KOPT-K1 (cell line): ENCODE data around the gene PSAT1.

Source experiments
- H3K27ac ChIP-seq: fragments of 200-600 bp; sonication (generic); 2 replicates; pipeline ENCODE4 v1.5.1; 2016; ENCODE audit warnings: antibody characterized with exemption, mild to moderate bottlenecking, low read depth, low read length; ENCODE audit not compliant: poor library complexity, severe bottlenecking
- H3K36me3 ChIP-seq: fragments of 200-600 bp; sonication (generic); 2 replicates; pipeline ENCODE4 v1.5.1; 2017; ENCODE audit warnings: antibody characterized with exemption, mild to moderate bottlenecking, low read length, moderate library complexity; ENCODE audit not compliant: insufficient read depth
- H3K9me3 ChIP-seq: fragments of 200-600 bp; sonication (generic); 2 replicates; pipeline ENCODE4 v1.5.1; 2017; ENCODE audit warnings: antibody characterized with exemption, low read length, mild to moderate bottlenecking; ENCODE audit not compliant: insufficient read depth, poor library complexity, severe bottlenecking

Gene PSAT1

GRCh38 chr9:78320875-78321496 lies 24.1 kb downstream of the PSAT1 start:
- H3K36me3 ChIP-seq, result peaks cover 94% of the 10 kb centered on the region
- H3K9me3 ChIP-seq, result no peaks in the 10 kb centered on the region
- H3K27ac ChIP-seq, result no peak overlapping the region

DNA sequence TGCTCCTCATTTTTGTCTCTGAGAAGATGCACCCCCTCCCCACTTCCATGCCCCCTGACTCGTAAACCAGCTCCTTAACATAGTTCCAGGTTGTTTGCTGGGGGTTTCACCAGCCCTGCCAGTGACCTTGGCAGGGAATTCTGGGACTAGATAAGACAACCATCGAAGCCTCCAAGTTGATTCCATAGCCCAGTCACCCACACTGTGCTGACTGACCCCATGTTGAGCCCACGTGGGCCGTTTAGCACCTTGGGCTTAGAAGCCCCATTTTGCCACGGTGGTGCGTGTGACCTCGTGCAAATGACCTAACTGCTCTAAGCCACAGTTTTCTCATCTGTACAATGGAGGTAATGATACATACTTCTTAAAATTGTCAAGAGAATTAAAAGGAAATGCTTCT lies 24.6 kb downstream of the PSAT1 start:
- Histone ChIP-seq H3K36me3 (peaks cover 94% of the 10 kb centered on the region), H3K9me3 (no peaks in the 10 kb centered on the region), H3K27ac (no peak overlapping the region)

DNA sequence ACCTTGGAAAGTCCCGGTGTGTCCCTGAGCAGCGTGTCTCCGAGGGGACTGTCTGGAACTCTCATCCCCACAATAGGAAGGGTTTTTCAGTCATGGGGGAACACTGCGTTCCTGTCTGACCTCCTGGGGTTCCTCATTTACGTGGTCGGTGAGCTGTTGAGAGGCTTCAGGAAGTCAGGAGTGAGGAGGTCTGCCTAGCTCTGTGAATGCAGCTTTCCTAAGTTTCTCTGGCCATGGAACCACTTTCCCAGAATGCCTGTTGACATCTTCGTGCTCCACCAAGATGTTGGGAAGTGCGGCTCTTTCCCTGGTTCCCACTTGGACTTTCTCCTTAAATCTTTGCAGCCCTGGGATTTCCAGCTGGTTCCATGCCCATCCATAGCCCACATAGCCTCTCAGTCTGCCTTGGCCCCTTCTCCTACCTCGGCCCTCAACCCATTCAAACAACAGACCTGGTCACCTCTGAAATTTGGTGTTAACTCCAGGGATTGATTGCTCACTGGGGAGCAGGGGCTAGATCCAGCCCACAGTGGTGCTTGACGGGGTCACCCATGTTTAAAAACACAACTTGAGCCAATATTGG lies 27.2 kb downstream of the PSAT1 start:
- Histone ChIP-seq H3K36me3 (peaks cover 90% of the 10 kb centered on the region), H3K9me3 (no peaks in the 10 kb centered on the region), H3K27ac (no peak overlapping the region)

GRCh38 chr9:78324682-78325081 lies 27.8 kb downstream of the PSAT1 start:
- Histone ChIP-seq H3K9me3 (no peaks in the 10 kb centered on the region), H3K27ac (no peak overlapping the region), H3K36me3 (peaks cover 89% of the 10 kb centered on the region)

GRCh38 chr9:78325343-78325742 lies 28.4 kb downstream of the PSAT1 start:
- Histone ChIP-seq H3K9me3 (no peaks in the 10 kb centered on the region), H3K27ac (no peak overlapping the region)

DNA sequence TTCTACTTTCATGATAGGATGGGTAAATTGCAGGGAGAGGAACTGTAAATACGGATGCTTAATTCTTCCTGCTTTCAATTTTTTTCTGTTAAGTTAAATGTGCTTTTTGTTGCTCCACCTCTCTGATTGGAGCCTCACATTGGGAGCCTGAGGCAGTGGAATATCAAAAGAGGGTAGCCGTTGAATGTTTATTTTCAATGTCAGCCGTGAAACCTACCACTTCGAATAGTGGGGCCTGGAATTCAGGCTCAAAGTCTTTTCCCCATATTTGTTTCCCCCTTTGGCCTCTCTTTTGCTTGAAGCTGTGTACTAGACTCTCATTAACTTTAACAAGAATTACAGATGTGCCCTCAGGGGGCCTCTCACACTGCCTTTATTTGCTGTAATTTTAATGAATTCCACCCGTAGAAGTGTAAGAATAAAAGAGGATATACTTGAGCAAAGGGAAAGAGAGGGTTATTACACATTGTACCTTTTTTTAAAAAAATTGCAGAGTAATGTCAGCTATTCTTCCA lies 29.0 kb downstream of the PSAT1 start:
- H3K9me3 ChIP-seq, result no peaks in the 10 kb centered on the region
- no peak overlapping the region for H3K27ac ChIP-seq
- peaks cover 88% of the 10 kb centered on the region for H3K36me3 ChIP-seq

More at GRCh38 chr9:78325343-78325742, 28.4 kb downstream of the PSAT1 start:
- peaks cover 89% of the 10 kb centered on the region for H3K36me3 ChIP-seq

DNA sequence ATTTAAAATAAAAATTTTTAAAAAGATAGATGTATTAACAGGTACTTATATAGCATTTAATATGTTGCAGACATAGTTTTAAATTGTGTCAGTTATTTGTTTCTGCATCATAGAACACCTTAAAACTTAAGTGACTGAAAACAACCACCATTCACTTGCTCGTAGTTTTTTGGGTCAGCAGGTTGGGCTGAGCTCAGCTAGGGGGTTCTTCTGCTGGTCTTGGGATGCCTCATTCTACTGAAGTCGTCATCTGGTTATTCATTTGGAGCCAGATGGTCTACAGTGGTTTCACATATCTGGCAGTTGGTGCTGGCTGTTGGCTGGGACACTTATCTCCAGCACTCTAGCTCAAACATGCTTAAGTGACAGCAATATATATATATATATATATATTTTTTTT lies 29.6 kb downstream of the PSAT1 start:
- no peak overlapping the region for H3K27ac ChIP-seq
- H3K9me3 ChIP-seq, result no peaks in the 10 kb centered on the region
- H3K36me3 ChIP-seq, result peaks cover 88% of the 10 kb centered on the region

DNA sequence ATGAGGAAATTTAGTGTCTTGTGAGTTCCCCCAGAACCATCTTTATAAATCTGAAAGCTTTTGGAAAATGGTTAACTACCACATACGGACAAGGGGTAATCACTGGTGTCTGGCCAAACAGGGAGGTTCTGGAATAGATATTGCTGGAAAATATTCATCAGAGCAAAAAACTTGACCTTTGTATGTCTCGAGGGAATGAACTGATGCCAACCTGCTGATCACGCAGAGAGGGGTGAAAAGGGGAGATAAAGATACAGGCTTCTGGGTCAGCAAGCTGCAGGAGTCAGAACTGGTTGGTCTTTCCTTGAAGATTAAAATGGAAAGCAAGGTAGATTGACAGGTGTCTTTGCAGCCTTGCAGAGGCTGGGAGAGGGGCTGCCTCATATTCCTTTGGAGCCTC lies 35.5 kb downstream of the PSAT1 start:
- Histone ChIP-seq H3K27ac (no peak overlapping the region), H3K36me3 (peaks cover 50% of the 10 kb centered on the region), H3K9me3 (peaks cover 15% of the 10 kb centered on the region)

DNA sequence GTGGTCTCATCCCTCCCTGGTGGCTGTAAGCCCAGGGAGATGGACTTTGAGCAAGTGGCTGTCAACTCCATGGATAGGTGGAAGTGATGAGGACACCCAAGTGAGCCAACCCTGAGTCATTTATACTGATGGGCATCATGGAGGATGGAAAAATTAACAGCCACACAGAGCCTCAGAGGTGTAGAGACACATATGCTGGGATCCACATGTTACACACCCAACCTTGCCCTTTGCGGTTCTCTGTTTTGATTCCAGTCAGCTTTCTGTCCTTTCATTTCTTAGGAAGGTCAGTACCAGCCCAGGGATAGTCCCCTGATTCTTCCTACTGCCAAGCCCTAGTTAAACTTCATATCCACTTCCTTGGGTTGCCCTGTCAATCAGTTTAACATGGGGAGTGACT lies 51.9 kb downstream of the PSAT1 start:
- H3K27ac ChIP-seq, result no peak overlapping the region
- H3K36me3 ChIP-seq, result no peaks in the 10 kb centered on the region
- no peaks in the 10 kb centered on the region for H3K9me3 ChIP-seq

DNA sequence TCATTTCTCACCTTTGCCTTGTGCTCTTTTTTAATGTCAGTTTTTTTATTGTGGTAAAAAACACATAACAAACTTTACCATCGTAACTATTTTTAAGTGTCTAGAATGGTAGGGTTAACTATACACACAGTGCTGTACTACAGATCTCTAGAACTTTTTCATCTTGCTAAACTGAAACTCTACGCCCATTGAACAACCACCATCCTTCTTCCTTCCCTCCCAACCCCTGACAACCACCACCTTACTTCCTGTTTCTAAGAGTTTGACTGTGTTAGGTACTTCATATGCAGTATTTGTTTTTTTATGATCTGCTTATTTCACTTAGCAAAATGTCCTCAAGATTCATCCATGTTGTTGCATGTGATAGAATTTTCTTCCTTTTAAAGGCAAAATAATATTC lies 54.9 kb downstream of the PSAT1 start:
- Histone ChIP-seq H3K27ac (peak overlapping the region; percentile 31), H3K36me3 (no peaks in the 10 kb centered on the region), H3K9me3 (no peaks in the 10 kb centered on the region)

DNA sequence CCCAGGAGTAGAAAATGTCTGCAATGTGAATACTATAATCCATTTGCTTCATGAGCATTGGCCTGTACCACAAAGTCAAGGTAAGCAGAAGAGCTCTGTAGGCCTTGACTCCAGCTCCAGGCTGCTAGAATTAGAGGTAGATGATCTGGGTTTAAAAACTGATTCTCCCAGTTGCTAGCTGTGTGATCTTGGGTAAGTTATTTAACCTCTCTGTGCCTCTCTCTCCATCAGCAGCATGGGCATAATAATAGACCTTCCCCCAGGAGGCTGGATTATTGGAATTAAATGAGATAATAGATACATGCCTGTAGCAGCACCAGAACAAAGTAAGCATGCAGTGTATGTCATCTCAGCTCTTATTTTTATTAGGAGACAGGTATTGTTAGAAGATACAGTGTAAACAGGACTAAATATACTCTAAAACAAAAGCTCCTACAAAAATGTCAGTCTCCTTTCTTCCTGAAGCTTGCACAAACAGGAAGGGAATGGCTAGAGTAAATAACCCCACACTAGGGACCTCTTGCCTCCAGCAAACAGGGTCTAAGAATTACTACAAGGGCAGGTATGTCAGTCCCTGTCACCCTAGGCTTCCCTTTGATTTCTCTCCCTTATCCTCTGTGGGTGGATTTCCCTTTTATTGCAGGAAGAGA lies 57.5 kb downstream of the PSAT1 start:
- no peak overlapping the region for H3K27ac ChIP-seq
- H3K36me3 ChIP-seq, result no peaks in the 10 kb centered on the region
- no peaks in the 10 kb centered on the region for H3K9me3 ChIP-seq

- no peak overlapping the region for H3K27ac ChIP-seq
Observed at GRCh38 chr9:78354989-78355388, 58.1 kb downstream of the PSAT1 start.

GRCh38 chr9:78356634-78357033 lies 59.7 kb downstream of the PSAT1 start:
- Histone ChIP-seq H3K36me3 (no peaks in the 10 kb centered on the region), H3K27ac (no peak overlapping the region), H3K9me3 (no peaks in the 10 kb centered on the region)

More at GRCh38 chr9:78354989-78355388, 58.1 kb downstream of the PSAT1 start:
- H3K9me3 ChIP-seq, result no peaks in the 10 kb centered on the region
- no peaks in the 10 kb centered on the region for H3K36me3 ChIP-seq

GRCh38 chr9:78357165-78357873 lies 60.4 kb downstream of the PSAT1 start:
- no peak overlapping the region for H3K27ac ChIP-seq

GRCh38 chr9:78358329-78359051 lies 61.6 kb downstream of the PSAT1 start:
- H3K27ac ChIP-seq, result no peak overlapping the region
- no peaks in the 10 kb centered on the region for H3K9me3 ChIP-seq
- no peaks in the 10 kb centered on the region for H3K36me3 ChIP-seq

More at GRCh38 chr9:78357165-78357873, 60.4 kb downstream of the PSAT1 start:
- H3K9me3 ChIP-seq, result no peaks in the 10 kb centered on the region
- no peaks in the 10 kb centered on the region for H3K36me3 ChIP-seq
